ENCODE results near the gene IL25.

DNA sequence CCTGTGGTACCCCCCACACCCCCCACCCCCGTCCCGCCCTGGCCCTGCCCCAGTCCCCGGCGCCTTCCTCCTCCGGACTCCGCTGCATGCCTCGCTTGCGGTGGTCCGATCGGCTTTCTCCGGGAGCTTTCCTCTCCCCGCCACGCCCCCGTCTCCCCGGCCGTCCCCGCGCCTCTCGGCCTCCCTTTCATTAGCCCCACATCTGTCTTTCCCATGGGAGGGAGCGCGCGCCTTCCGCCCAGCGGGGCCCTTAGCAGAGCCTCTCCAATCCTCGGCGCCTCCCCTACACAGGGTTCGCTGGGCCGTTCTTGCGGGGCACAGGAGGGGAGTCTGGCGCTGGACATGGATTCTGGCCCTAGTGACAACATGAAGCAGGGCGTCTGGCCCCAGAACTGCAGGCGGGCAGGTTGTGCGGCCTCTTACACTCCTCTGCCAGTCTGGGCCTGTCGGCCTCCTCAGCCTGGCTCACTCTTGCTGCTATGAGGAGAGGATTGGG, 6.1 kb upstream of the IL25 start:
- TF ChIP-seq, protein P1, sequence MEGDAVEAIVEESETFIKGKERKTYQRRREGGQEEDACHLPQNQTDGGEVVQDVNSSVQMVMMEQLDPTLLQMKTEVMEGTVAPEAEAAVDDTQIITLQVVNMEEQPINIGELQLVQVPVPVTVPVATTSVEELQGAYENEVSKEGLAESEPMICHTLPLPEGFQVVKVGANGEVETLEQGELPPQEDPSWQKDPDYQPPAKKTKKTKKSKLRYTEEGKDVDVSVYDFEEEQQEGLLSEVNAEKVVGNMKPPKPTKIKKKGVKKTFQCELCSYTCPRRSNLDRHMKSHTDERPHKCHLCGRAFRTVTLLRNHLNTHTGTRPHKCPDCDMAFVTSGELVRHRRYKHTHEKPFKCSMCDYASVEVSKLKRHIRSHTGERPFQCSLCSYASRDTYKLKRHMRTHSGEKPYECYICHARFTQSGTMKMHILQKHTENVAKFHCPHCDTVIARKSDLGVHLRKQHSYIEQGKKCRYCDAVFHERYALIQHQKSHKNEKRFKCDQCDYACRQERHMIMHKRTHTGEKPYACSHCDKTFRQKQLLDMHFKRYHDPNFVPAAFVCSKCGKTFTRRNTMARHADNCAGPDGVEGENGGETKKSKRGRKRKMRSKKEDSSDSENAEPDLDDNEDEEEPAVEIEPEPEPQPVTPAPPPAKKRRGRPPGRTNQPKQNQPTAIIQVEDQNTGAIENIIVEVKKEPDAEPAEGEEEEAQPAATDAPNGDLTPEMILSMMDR (IDR thresholded peaks at IDR 0.05), result no peak
- no peak for TF ChIP-seq POLR2A (IDR thresholded peaks at IDR 0.05; ENCODE audit: low read depth)
- no peak for TF ChIP-seq POLR2AphosphoS5 (IDR thresholded peaks at IDR 0.05)

Data from esophagus muscularis mucosa (tissue), 3 donors.